Kidney glomerular epithelial cell (primary cell): ENCODE results near the gene BBS1.
"Not testable (repeated sequence)": the region's sequence is repeated elsewhere in the genome, so short reads cannot be mapped to it uniquely, and the experiment has no call there.

Experiments used
- DNase-seq: peaks from one replicate; lab custom pipeline; 2025; lab: John Stamatoyannopoulos, UW

Gene BBS1

DNA sequence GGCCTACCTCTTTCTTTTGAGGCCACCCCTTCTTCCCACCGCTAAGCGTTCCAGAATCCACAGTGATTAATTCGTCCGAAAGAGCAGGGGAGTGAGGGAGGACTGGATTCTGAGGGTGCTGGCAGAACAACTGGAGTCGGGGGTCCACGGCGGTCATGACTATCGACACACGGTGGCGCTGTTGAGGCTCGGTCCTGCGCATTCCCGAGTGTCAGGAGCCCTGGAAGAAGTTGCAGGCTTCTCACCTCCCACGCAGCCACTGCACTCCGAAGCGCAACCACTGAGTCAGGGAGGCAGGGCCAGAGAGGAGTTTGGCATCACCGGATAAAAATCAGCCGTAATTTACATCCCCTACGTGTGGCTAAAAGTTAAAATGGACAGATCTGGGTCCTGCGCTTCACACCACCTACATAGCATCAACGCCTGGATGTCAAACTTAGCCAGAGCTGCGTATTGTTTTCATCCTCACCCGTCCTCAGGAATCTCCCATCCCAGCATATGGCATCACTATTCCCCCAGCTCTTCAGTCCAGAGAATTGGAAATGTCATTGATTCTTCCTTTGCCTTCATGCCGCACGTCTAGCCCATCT lies 68.7 kb downstream of the BBS1 start:
- DNase-seq, result peak; percentile 67

DNA sequence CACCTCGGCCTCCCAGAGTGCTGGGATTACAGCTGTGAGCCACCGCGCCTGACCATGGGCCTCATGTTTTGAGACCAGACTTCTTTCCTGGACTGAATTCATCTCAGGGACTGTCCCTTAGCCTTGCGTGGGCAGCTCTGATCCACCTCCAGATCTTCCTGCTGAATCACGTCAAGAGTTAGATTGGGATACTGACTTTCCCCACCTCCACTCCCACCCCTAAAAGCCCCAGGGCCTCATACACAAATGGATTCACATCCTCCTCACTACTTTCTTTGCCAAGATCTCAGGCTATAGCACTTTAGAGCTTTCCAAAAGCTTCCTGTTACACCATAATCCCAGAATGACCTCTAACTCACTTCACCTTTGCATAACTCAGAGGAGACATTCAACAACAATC lies 70.4 kb downstream of the BBS1 start:
- DNase-seq, result no peak

DNA sequence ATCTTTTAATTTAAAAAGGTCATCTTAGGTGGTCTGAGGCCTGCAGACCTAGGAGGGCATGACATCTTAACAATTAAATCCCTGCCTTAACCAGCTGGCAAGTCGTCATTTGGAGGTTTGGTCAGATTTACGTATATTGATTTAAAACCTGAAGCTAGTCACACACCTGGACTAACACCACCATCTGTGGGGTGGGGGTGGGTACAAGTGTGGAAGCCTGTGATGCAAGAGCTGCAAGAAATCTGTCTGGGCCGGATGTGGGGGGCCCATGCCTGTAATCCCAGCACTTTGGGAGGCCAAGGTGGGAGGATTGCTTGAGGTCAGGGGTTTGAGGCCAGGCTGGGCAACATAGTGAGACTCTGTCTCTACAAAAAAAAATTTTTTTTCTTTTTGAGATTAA lies 70.8 kb downstream of the BBS1 start:
- DNase-seq, result no peak

DNA sequence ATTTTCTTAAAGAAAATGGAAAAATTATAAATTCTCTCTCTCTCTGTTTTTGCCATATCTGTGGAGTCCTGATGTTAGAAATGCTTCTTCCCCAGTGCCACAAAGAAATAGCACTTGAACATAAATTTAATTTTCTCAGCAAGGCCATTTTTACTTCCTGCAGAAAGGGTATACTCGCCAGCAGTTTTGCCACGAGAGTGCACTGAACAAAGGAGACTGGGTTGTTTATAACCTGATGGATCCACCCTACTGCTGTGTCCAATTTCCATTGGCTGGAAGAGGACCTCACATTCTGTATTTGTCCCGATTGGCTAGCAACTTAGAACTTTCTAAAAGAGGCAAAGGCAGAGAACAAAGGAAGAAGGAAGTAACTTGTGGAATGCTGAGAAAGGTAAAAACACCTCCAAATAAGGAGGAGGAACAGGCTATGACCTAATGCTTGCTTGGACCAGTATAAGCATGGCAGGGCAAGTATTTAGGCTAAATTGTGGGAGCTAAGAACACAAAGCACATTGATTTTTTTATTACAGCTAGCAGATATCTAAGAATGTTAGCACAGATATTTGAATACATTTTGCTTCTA lies 72.2 kb downstream of the BBS1 start:
- DNase-seq, result not testable (repeated sequence)
